ENCODE results near the gene ANK3. TPM values are rescaled to one million over a fixed set of nuclear protein-coding genes. Genes with fewer than 3 reads are reported as not detected.

Gene ANK3
- total RNA-seq, 2 donors from 2014 or later: 41.0 to 113 TPM

- no peak overlapping the region for H3K4me3 ChIP-seq
- WGBS, 2 donors: 93 to 96% methylated on average over 2 of the region's 2 CpGs
- H3K4me1 ChIP-seq: no peaks in the 10 kb centered on the region
- H3K27me3 ChIP-seq: no peaks in the 10 kb centered on the region
- intact Hi-C loops (cut with DNase I): no loop called here
- H3K9me3 ChIP-seq: no peaks in the 10 kb centered on the region
- no peak for ATAC-seq
- TF ChIP-seq POLR2A (IDR thresholded peaks at IDR 0.05) (no peak), CTCF (IDR thresholded peaks at IDR 0.05) (no peak)
- no peak for DNase-seq
- no peaks in the 10 kb centered on the region for H3K36me3 ChIP-seq (replicated peaks in 1 of 2; ENCODE audit: insufficient read depth in 1 of 2, low read depth in 2 of 2)
- H3K27ac ChIP-seq: no peak overlapping the region
Measured at GRCh38 chr10:60409202-60409601, 19.5 kb upstream of the ANK3 start.

GRCh38 chr10:60406182-60406581 lies 16.5 kb upstream of the ANK3 start:
- TF ChIP-seq CTCF (IDR thresholded peaks at IDR 0.05) (no peak), POLR2A (IDR thresholded peaks at IDR 0.05) (no peak)
- ATAC-seq (no peak), DNase-seq (no peak)
- H3K4me3 ChIP-seq: no peak overlapping the region
- intact Hi-C loops (cut with DNase I): no loop called here
- no peaks in the 10 kb centered on the region for H3K27me3 ChIP-seq
- no peaks in the 10 kb centered on the region for H3K36me3 ChIP-seq (replicated peaks in 1 of 2; ENCODE audit: insufficient read depth in 1 of 2, low read depth in 2 of 2)
- no peak overlapping the region for H3K27ac ChIP-seq
- no peaks in the 10 kb centered on the region for H3K4me1 ChIP-seq
- no peaks in the 10 kb centered on the region for H3K9me3 ChIP-seq
- 89 to 94% methylated on average over 3 of the region's 3 CpGs for WGBS, 2 donors

- no peaks in the 10 kb centered on the region for H3K27me3 ChIP-seq
- ATAC-seq (no peak), DNase-seq (no peak)
- no peak overlapping the region for H3K4me3 ChIP-seq
- no peak overlapping the region for H3K27ac ChIP-seq
- intact Hi-C loops (cut with DNase I): no loop called here
- H3K9me3 ChIP-seq: no peaks in the 10 kb centered on the region
- H3K36me3 ChIP-seq (replicated peaks in 1 of 2; ENCODE audit: insufficient read depth in 1 of 2, low read depth in 2 of 2): no peaks in the 10 kb centered on the region
- H3K4me1 ChIP-seq: no peaks in the 10 kb centered on the region
- TF ChIP-seq POLR2A (IDR thresholded peaks at IDR 0.05): no peak
- no peak for TF ChIP-seq CTCF (IDR thresholded peaks at IDR 0.05)
Measured at GRCh38 chr10:60405172-60405571, 15.5 kb upstream of the ANK3 start.

- H3K4me1 ChIP-seq: no peaks in the 10 kb centered on the region
- intact Hi-C loops (cut with DNase I): no loop called here
- no peaks in the 10 kb centered on the region for H3K36me3 ChIP-seq (replicated peaks in 1 of 2; ENCODE audit: insufficient read depth in 1 of 2, low read depth in 2 of 2)
- DNase-seq (no peak), ATAC-seq (no peak)
- WGBS, 2 donors: 87 to 97% methylated on average over 8 of the region's 8 CpGs
- no peak overlapping the region for H3K4me3 ChIP-seq
- no peak overlapping the region for H3K27ac ChIP-seq
- H3K9me3 ChIP-seq: no peaks in the 10 kb centered on the region
- no peaks in the 10 kb centered on the region for H3K27me3 ChIP-seq
- TF ChIP-seq CTCF (IDR thresholded peaks at IDR 0.05) (no peak), POLR2A (IDR thresholded peaks at IDR 0.05) (no peak)
Measured at GRCh38 chr10:60403168-60403873, 13.6 kb upstream of the ANK3 start.

- DNase-seq: no peak
- Histone ChIP-seq H3K36me3 (replicated peaks in 1 of 2; ENCODE audit: insufficient read depth in 1 of 2, low read depth in 2 of 2) (no peaks in the 10 kb centered on the region), H3K27ac (no peak overlapping the region), H3K4me3 (no peak overlapping the region), H3K27me3 (no peaks in the 10 kb centered on the region), H3K9me3 (no peaks in the 10 kb centered on the region), H3K4me1 (no peaks in the 10 kb centered on the region)
- no peak for ATAC-seq
- TF ChIP-seq POLR2A (IDR thresholded peaks at IDR 0.05) (no peak), CTCF (IDR thresholded peaks at IDR 0.05) (no peak)
- intact Hi-C loops (cut with DNase I): no loop called here
Measured at GRCh38 chr10:60400366-60400765, 10.7 kb upstream of the ANK3 start.
